Measurements from ENCODE around the gene PACS2.

The PACS2 gene

DNA sequence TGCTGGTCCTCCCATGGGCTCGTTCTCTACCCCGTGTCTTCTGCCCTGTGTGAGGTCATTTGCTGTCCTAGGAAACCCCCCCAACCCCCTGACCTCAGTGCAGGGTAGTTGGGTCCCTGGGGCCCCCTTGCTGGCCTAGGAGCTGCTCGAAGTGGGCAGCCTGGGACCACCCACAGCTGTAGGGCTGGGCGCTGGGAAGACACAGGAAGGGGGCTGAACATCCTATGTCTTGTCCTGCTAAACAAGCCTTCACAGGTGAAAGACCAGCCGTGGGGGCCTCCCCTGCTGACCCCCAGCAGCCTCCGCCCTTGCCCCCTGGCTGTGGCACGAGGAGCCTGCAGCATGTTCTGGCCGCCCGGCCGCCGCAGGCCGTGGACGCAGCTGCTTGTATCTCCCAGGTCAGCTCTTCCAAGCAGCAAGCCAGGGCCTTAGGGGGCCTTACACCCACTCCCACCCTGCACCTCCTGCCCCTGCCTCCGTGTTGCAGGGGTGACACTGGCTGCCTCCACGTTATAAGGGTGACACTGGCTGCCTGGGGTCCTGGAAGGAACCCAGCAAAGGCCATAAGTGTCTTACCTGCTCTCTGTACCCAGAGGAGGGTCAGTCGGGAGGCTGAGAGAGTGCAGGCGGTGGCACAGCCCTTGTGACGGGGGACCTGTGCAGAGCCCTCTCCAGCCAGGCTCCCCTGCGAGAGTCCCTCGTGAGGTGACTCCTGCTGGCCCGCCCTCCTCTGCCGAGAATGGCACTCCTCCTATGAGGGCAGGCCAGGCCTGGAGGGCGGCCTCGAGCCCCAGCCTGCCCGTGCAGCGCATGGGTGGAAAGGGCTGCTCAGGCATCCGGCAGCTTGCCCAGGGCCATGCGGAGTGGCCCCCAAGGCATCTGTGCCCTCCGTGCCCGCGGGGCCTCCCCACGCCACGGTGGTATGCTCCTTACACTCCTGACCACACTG lies 72.3 kb downstream of the PACS2 start:
- no peak for DNase-seq (ENCODE audit: low spot score)

DNA sequence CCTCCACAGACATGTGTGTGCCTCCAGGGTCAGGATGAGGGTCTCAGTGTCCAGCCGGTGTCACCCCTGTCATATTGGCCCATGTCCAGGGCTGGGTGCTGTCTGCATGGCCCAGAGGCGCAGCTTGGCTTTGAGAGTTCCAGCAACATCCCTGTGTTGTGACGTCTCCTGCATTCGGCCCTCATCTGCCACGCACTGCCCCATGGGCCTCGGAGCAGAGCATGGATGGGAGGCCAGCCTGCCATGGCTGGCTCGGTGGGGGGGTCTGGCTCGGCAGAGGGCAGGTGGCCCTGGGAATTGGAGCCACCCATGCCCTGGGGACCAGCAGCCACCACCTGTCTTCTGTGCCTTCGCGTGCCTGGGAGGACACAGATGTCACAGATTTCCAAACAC lies 73.0 kb downstream of the PACS2 start:
- no peak for DNase-seq (ENCODE audit: low spot score)

- DNase-seq (ENCODE audit: low spot score), result no peak
Observed at GRCh38 chr14:105388110-105388951, 73.8 kb downstream of the PACS2 start.

DNA sequence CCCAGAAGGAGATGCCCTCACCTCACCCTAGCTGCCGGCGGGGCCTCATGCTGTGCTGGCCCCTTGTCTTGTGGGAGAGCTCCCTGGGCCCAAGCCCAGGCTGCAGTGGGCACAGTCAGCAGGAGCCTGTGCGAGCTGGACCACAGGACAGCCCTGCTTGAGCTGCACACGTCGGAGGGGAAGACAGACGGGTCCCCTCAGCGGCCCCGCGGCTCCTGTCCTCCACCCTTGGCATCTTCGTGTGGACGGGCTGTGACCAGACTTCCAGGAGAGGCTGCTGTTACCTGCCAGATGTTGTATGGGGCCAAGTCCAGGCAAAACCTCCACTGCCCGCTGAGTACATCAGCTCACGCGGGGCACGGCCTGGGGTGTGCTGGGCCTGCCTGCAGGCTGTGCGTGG lies 74.4 kb downstream of the PACS2 start:
- DNase-seq (ENCODE audit: low spot score), result no peak

- DNase-seq (ENCODE audit: low spot score), result peak; percentile 47
Observed at GRCh38 chr14:105389534-105389933, 75.0 kb downstream of the PACS2 start.

GRCh38 chr14:105389976-105390848 lies 75.7 kb downstream of the PACS2 start:
- no peak for DNase-seq (ENCODE audit: low spot score)

- no peak for DNase-seq (ENCODE audit: low spot score)
Observed at GRCh38 chr14:105390849-105391500, 76.4 kb downstream of the PACS2 start.

- no peak for DNase-seq (ENCODE audit: low spot score)
Observed at GRCh38 chr14:105391541-105391940, 77.0 kb downstream of the PACS2 start.

DNA sequence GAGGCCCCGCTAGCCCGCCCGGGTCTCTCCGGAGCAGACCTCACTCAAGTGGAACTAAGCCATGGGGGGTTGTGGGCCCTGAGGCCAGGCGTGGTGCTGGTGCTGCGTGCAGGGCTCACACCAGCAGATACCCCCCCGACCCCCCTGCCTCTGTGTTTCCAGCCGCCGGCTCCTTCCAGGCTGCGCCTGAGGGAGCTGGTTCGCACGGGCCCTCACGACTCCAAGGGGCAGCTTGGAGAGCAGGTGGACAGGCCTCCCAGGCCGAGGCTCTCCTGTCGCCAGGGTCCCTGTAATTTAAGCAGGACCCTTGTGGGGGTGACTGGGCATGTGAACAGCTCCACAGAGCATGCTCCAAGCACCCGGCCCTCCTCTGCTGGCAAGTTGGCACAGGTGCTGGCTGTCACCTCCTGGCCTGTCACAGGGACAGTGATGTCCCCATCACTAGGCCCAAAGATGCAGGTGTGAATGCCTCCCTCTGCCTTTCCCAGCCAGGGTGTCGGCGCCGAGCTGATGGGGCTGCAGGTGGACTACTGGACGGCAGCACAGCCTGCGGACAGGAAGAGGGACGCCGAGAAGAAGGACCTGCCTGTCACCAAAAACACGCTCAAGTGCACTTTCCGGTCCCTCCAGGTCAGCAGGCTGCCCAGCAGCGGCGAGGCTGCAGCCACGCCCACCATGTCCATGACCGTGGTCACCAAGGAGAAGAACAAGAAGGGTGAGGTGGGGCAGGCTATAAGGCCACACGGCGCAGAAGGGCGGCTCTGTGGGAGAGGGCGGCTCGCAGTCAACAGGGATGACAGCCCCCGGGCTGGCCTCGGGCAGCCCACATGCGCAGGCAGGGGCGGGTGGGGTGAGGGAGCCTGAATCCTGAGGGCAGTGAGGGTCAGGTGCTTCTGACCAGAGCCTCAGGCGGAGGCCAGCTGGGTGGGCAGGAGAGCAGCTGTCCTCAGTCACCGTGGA lies 77.9 kb downstream of the PACS2 start:
- DNase-seq (ENCODE audit: low spot score), result no peak

DNA sequence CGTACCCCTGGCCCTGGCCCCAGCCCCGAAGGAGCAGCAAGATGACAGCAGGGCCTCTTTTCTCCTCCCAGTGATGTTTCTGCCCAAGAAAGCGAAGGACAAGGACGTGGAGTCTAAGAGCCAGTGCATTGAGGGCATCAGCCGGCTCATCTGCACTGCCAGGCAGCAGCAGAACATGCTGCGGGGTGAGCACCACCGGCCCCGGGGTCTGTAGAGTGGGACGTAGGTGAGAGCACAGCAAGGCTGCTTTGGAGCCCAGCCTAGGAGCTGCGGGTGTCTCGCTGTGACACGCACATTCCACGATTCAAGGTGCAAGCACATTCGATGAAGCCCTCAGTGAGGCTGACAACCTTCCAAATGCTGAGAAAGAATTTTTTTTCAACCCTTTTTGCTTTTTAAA lies 78.6 kb downstream of the PACS2 start:
- DNase-seq (ENCODE audit: low spot score), result no peak

GRCh38 chr14:105394714-105395537 lies 80.4 kb downstream of the PACS2 start:
- DNase-seq (ENCODE audit: low spot score), result no peak

- no peak for DNase-seq (ENCODE audit: low spot score)
Observed at GRCh38 chr14:105395538-105395854, 80.9 kb downstream of the PACS2 start.

- DNase-seq (ENCODE audit: low spot score), result no peak
Observed at GRCh38 chr14:105397350-105397931, 82.9 kb downstream of the PACS2 start.

DNA sequence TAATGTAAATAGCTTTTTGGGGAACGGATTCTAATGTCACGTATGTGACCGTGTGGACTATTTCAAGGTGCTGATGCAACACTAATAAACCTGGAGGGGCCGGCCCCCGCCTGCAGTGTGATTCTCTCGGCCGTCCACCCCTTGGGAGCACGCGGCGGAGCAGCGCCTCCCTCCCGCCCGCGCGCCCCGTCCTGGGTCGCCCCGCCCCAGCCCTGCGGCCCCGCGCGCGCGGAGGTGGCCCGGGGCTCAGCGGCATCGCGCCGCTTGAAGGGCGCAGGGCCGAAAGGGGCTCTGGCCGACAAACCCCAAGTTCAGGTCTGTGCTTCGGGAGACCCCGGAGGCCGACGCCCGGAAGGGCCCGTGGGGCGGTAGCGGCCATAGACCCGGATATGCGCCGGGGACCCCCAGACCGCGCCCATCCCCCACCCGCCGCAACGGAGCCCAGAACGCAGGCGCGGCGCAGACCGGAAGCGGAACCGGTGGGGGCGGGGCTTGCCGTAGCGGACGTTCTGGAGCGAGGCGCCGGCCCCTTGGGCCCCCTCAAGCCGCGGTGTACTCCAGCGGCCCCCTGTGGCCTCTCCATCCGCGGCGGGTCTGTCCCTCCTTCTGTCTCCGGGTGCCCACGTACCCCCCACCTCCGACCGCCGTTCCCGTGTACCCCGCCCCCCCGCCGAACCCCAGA lies 83.6 kb downstream of the PACS2 start, which contains the start of gene TEX22:
Gene TEX22 (plus strand): TSS at position 495 of the 682 bp plus-strand sequence. CDS start 803 bp downstream, outside the sequence.
- DNase-seq (ENCODE audit: low spot score), result peak; percentile 73

DNA sequence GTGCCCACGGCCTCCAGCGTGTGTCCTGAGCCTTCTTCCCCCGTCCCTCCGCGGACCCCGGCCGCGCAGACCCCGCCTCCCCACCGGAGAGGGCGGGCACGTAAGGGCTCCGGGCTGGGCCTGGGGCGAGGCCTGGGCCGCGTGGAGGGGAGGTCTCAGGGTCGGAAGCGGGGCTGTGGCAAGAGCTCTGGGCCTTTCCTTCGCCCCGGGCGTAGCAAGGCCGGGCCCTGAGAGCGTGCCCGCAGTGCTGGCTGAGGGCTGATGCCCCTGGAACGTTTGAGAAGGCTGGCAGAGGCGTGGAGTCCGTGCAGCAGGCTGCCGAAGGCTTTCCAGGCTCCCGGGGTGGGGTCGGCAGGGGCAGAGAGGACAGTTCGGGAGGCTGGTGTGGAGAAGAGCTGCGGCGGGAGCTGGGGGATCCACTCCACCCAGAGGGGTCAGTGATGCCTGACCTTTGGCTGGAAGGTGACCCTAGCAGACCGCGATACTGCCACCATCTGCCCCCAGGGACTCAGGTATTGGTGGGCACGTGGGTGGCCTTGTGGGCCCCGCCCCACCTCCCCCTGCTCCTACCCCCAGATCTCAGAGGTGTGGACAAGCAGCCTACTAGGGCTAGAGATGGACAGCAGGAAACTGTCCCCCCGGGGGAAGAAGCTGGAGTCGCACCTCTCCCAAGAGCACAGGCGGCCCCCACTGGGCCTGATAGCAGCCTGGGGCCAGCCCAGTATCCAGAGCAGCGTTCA lies 84.3 kb downstream of the PACS2 start:
- no peak for DNase-seq (ENCODE audit: low spot score)

DNA sequence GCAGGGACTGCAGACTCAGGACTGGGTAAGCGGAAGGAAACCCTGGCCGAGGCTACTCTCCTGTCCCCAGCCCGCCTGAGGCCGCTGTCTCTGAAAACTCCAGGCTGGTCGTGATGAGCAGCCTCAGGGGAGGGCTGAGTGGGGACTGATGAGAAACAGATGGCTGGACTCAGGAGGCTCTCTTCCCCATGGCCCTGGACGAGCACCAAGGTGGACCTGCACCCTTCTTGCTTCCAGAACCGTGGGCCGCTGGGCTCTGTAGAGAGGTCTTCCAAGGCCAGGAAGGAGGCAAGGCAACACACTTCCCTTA lies 84.9 kb downstream of the PACS2 start:
- no peak for DNase-seq (ENCODE audit: low spot score)

GRCh38 chr14:105400016-105400415 lies 85.5 kb downstream of the PACS2 start:
- no peak for DNase-seq (ENCODE audit: low spot score)

- DNase-seq (ENCODE audit: low spot score), result no peak
Observed at GRCh38 chr14:105401699-105402098, 87.2 kb downstream of the PACS2 start.
